Mucosa of descending colon (tissue), 3 donors: Measurements from ENCODE around the gene SERINC5. TPM values are rescaled to one million over a fixed set of nuclear protein-coding genes. Genes with fewer than 3 reads are reported as not detected.
A peak's percentile ranks its signal among the peaks of the same experiment; 100 is the strongest.

Source experiments
- ATAC-seq: fragments of 200-7000 bp; cut with Tn5 transposase; one replicate; pipeline ENCODE4 v1.9.1; 2020; ENCODE audit warnings: mild to moderate bottlenecking, moderate library complexity
- DNase-seq, 3 donors: peaks; one replicate each; pipeline ENCODE4 v3.0.0-alpha.2; 2020
- H3K36me3 ChIP-seq: fragments of 200-600 bp; one replicate; pipeline ENCODE4 v1.8.0; 2021; ENCODE audit warnings: low read depth, mild to moderate bottlenecking
- H3K4me1 ChIP-seq: fragments of 200-600 bp; one replicate; pipeline ENCODE4 v1.8.0; 2021; ENCODE audit warnings: low read depth, mild to moderate bottlenecking
- H3K4me3 ChIP-seq: fragments of 200-600 bp; one replicate; pipeline ENCODE4 v1.8.0; 2021; ENCODE audit warnings: mild to moderate bottlenecking
- H3K9me3 ChIP-seq: fragments of 200-600 bp; one replicate; pipeline ENCODE4 v1.8.0; 2021; ENCODE audit warnings: mild to moderate bottlenecking
- intact Hi-C, 2 donors: fragments of 100-400 bp; cut with DNase I in 1 of 2; cut with micrococcal nuclease in 1 of 2; formaldehyde crosslinking; loops; one replicate each; pipeline versions ENCODE4 v1.11.0 to v1.11.1; 2022; cut with DNase I, micrococcal nuclease
- total RNA-seq, 3 donors: library from RNA; stranded (reverse); fragmentation: NEBNext Ultra II Directional in 2 of 3; extraction: Animal tissue kit (Norgen Biotek cat#: 25700) in 2 of 3; gene quantifications; one replicate each; pipeline versions ENCODE4 v1.2.1 to v1.2.4, GENCODE V29; 2021 to 2023
- TF ChIP-seq, protein P1 (sequence below): fragments of 200-600 bp; IDR thresholded peaks from one replicate; pipeline ENCODE4 v1.8.0; 2022; ENCODE audit warnings: antibody characterized with exemption, mild to moderate bottlenecking
- donor health status: DM: no; HTN: no; CAD: no; lungs with moderate emphysema.
- donor health status: DM: no; HTN: no; CAD: no.
- donor health status: DM: no; HTN: yes; CAD: no.

Gene SERINC5
- total RNA-seq, 3 donors from 2014 or later = 66.6 to 153 (median 126) TPM

DNA sequence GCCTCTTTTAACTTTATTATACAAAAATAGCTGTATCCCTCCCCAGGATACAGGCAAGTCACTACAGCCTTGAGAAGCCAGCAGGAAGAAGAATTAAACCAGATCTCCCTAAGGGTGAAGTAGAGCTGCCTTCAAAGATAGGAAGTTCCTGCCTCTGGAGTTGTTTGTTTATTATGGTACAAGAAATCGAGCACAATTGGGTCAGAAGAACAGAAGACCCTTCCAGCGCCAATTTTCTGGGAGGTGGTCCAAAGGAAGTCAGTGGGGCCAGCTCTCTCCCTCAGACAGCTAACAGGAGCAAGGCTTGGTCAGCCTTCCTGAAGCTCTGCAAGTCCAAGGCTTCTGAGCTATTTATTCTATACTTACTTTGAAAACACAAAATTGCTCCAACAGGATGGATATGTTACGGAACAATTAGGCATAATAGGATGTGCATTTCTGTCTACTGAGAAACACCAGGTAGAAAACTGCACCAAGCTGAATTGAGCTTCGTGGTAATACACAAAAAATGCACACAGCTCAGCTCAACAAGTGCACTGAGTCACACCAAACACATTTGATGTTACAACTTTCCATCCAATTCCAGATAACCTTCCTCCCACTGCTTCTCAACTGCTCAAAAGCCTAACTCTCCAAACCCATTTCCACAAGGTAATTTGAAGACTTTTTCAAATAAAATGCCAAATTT, 16.0 kb downstream of the SERINC5 start:
- peaks cover 14% of the 10 kb centered on the region for H3K4me1 ChIP-seq
- intact Hi-C loops = no loop called here
- H3K36me3 ChIP-seq = no peaks in the 10 kb centered on the region
- DNase-seq = no peak
- H3K4me3 ChIP-seq = no peak overlapping the region
- peaks cover 12% of the 10 kb centered on the region for H3K9me3 ChIP-seq
- TF ChIP-seq, protein P1, sequence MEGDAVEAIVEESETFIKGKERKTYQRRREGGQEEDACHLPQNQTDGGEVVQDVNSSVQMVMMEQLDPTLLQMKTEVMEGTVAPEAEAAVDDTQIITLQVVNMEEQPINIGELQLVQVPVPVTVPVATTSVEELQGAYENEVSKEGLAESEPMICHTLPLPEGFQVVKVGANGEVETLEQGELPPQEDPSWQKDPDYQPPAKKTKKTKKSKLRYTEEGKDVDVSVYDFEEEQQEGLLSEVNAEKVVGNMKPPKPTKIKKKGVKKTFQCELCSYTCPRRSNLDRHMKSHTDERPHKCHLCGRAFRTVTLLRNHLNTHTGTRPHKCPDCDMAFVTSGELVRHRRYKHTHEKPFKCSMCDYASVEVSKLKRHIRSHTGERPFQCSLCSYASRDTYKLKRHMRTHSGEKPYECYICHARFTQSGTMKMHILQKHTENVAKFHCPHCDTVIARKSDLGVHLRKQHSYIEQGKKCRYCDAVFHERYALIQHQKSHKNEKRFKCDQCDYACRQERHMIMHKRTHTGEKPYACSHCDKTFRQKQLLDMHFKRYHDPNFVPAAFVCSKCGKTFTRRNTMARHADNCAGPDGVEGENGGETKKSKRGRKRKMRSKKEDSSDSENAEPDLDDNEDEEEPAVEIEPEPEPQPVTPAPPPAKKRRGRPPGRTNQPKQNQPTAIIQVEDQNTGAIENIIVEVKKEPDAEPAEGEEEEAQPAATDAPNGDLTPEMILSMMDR = no peak
- ATAC-seq = peak; percentile 7

DNA sequence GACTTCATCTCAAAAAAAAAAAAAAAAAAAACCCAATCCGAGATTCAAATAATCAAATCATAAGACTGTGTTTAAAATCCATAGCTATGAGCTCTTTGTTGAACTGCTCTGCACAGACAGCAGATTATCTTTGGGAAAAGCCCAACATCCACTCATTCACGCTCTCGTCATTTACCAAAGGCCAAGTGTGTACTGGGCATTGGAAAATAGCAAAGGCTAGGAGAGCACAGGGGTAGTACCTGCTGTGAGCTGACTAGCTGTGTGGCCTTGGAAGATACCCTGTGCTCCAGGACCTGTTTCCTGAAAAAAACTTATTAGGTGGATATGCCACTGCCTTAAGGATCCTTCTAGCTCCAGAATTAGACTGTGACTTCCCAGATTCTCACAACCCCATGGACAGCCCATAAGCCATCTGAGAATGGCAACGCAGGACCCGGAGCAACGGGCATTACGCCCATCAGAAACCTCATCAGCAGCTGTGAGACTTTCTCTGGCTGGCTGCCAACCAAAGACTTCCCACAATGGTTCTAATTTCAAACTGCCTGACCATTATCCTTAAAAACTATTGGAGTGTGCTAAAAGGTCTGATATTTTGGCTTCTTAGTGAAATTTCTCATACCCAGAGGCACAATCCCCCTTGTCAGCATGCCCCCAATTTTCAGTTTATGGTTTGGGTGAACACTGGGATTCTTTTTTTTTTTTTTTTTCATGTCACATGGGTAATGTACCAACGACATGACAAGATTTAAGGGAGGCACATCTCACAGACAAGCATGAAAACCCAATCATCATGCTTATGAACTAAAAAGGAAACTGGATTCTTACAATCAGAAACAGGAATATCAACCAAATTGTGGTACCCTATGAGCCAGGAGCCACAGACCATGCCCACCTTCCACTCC, 16.8 kb downstream of the SERINC5 start:
- TF ChIP-seq, protein P1 = no peak
- peak; percentile 46 for ATAC-seq
- Histone ChIP-seq H3K9me3 (peaks cover 12% of the 10 kb centered on the region), H3K36me3 (no peaks in the 10 kb centered on the region), H3K4me3 (no peak overlapping the region), H3K4me1 (peaks cover 17% of the 10 kb centered on the region)
- DNase-seq = peak in 1 of 3 donors; percentile 60
- intact Hi-C loops = no loop called here

DNA sequence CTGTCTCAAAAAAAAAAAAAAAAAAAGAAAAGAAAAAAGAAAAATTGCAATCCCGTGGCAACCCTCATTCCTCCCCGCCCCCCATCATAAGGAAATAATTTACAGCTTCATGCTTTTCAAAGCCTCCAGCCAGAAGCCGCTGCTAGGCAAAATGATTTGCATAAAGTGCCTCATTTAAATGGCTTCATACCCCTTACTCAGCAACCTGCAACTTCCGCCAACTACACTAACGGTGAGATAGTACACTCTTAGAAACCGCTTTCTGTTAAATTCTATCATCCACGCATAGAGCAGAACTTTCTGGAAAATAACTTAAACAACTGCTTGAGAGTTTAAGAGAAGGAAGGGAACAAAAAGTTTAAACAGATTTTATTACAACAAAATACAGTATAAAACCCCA, 17.8 kb downstream of the SERINC5 start:
- TF ChIP-seq, protein P1 = no peak
- no peak overlapping the region for H3K4me3 ChIP-seq
- peaks cover 22% of the 10 kb centered on the region for H3K4me1 ChIP-seq
- no peaks in the 10 kb centered on the region for H3K36me3 ChIP-seq
- intact Hi-C loops = no loop called here
- ATAC-seq (peak; percentile 56), DNase-seq (no peak)
- H3K9me3 ChIP-seq = peaks cover 6% of the 10 kb centered on the region

DNA sequence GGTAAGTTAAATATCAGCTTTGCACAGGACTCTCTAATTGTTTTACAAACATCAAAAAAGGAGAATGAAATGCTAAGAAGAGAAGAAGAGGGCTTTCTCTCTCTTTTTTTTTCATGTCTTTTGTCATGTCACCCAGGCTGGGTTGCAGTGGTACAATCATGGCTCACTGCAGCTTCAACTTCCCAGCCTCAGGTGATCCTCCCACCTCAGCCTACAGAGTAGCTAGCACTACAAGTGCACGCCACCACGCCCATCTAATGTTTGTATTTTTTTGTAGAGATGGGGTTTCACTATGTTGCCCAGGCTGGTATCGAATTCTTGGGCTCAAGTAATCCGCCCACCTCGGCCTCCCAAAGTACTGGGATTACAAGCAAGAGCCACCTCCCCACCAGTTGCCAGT, 18.6 kb downstream of the SERINC5 start:
- TF ChIP-seq, protein P1 = no peak
- intact Hi-C loops = no loop called here
- no peak for ATAC-seq

DNA sequence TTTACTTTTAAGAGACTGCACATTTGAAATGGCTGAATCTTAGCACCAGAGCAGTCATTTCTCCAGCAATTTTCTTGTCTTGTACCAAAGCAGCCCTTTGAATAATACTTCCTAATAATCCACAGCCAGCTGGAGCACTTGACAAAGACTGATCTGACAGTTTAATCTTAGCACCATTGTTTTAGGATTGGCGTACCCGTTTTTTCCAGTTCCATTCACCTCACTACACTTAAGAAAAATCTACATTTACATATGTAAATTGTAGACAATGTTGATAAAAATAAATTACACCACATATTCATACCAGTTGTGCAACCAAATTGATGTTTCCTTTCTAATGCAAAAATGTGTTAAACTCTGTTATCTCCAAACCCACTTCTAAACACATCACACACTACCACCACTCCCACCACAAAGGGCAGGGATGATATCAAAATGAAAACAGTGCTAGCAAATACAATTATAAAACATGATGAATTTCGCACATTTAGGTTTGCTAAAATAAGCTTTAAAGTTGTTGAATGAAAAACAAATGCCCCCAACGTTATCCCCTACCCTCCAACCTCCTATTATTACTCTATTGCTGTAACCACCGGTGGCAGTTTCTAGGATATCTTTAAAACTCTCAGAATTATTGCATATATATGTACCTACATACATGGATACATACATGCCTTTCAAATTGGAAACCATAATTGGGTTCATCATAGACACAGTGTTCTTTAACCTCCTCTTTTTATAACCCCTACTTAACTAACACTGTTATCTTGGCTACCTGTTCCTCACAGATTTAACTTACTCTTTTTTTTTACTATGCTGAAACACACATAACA, 21.5 kb downstream of the SERINC5 start:
- peak; percentile 23 for ATAC-seq
- Histone ChIP-seq H3K4me1 (peaks cover 26% of the 10 kb centered on the region), H3K9me3 (no peaks in the 10 kb centered on the region), H3K36me3 (no peaks in the 10 kb centered on the region), H3K4me3 (no peak overlapping the region)
- TF ChIP-seq, protein P1 = no peak
- intact Hi-C loops = no loop called here
- DNase-seq = no peak

More for the DNA sequence above, 18.6 kb downstream of the SERINC5 start:
- no peak for DNase-seq
- Histone ChIP-seq H3K36me3 (no peaks in the 10 kb centered on the region), H3K4me3 (no peak overlapping the region), H3K4me1 (peaks cover 22% of the 10 kb centered on the region), H3K9me3 (peaks cover 2% of the 10 kb centered on the region)
